Activated CD8-positive, alpha-beta memory T cell treated with anti-CD3 and anti-CD28 coated beads, Interleukin-2, amount 50 U/mL, for 4 hours (primary cell): Measurements from ENCODE around the gene ITPR3.

Experiments used
- DNase-seq: peaks from one replicate; pipeline ENCODE4 v3.0.0-alpha.2; 2020

Gene ITPR3

GRCh38 chr6:33722103-33722623, 101.0 kb downstream of the ITPR3 start:
- no peak for DNase-seq

GRCh38 chr6:33723371-33724085, 102.4 kb downstream of the ITPR3 start:
- DNase-seq: no peak

GRCh38 chr6:33724102-33725023, 103.2 kb downstream of the ITPR3 start:
- no peak for DNase-seq

GRCh38 chr6:33725222-33725621, 104.1 kb downstream of the ITPR3 start:
- no peak for DNase-seq

GRCh38 chr6:33725891-33726673, 105.0 kb downstream of the ITPR3 start:
- no peak for DNase-seq

GRCh38 chr6:33726696-33727095, 105.6 kb downstream of the ITPR3 start:
- no peak for DNase-seq

GRCh38 chr6:33727126-33727525, 106.0 kb downstream of the ITPR3 start:
- no peak for DNase-seq

- no peak for DNase-seq
Observed at GRCh38 chr6:33727932-33728331, 106.8 kb downstream of the ITPR3 start.

GRCh38 chr6:33728438-33728837, 107.3 kb downstream of the ITPR3 start:
- DNase-seq: no peak

GRCh38 chr6:33729059-33729458, 107.9 kb downstream of the ITPR3 start:
- no peak for DNase-seq

GRCh38 chr6:33730611-33731010, 109.5 kb downstream of the ITPR3 start:
- DNase-seq: no peak

- no peak for DNase-seq
Observed at GRCh38 chr6:33731035-33731434, 109.9 kb downstream of the ITPR3 start.

GRCh38 chr6:33731751-33732282, 110.7 kb downstream of the ITPR3 start:
- DNase-seq: no peak

GRCh38 chr6:33732385-33732784, 111.3 kb downstream of the ITPR3 start:
- DNase-seq: no peak

- no peak for DNase-seq
Observed at GRCh38 chr6:33732817-33733708, 111.9 kb downstream of the ITPR3 start.

- no peak for DNase-seq
Observed at GRCh38 chr6:33733709-33734007, 112.5 kb downstream of the ITPR3 start.

- DNase-seq: no peak
Observed at GRCh38 chr6:33735216-33735615, 114.1 kb downstream of the ITPR3 start.

- no peak for DNase-seq
Observed at GRCh38 chr6:33737267-33738026, 116.3 kb downstream of the ITPR3 start.

GRCh38 chr6:33738153-33738552, 117.0 kb downstream of the ITPR3 start:
- no peak for DNase-seq

GRCh38 chr6:33738879-33739278, 117.8 kb downstream of the ITPR3 start:
- no peak for DNase-seq

- no peak for DNase-seq
Observed at GRCh38 chr6:33739571-33739970, 118.4 kb downstream of the ITPR3 start.
